Activated CD8-positive, alpha-beta memory T cell treated with anti-CD3 and anti-CD28 coated beads, Interleukin-2, amount 50 U/mL, for 24 hours (primary cell): ENCODE results near the gene TMEM183A.

Source experiments
- DNase-seq: peaks from one replicate; pipeline ENCODE4 v3.0.0-alpha.2; 2020; ENCODE audit errors: extremely low read depth

Gene TMEM183A

DNA sequence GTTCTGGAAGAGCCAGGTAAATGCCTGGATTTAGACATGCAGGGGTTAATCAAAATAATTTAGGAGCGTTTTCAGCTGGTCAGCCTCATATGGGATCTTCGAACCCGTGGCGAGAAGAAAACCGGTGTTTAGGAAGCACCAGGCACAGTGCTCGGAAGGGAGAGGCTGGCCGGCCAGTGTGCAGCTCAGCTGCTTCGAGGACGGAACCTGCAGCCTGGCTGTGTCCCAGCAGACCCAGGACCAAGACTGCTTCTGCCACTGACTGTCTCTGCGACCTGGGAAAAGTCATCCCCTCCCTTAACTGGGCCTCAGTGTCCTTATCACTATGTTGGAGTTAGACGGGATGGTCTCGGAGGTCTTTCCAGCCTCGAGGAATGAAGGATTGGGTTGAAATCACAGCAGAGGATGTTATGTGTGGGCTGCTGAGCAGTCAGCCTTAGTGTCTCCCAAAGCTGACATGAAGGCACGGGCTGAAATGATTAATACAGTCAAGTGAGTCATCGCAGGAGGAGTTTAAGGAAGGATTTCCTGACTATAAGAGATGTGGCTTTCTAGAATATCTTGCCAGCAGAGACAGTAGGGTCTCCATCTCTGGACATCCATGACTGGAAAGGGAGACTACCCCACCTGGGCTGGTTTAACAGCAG is 39.9 kb downstream of the TMEM183A start:
- DNase-seq = no peak

DNA sequence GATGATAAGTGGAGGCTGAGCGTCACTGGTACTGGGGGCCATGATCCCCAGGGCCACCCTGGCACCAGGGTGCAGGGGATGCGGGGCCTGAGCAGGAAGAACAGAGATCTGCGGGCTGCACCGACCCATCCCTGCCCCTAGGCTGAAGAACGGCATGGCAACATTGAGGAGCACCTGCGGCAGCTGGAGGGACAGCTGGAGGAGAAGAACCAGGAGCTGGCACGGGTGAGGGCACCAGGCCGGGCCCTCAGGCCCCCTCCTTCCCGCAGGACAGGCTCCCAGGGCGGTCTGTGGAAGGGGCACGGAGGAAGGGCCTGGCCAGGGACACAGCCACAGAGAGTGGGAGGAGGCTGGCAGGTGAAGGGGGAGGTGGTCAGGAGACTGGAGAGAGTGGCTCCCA is 40.9 kb downstream of the TMEM183A start:
- no peak for DNase-seq

DNA sequence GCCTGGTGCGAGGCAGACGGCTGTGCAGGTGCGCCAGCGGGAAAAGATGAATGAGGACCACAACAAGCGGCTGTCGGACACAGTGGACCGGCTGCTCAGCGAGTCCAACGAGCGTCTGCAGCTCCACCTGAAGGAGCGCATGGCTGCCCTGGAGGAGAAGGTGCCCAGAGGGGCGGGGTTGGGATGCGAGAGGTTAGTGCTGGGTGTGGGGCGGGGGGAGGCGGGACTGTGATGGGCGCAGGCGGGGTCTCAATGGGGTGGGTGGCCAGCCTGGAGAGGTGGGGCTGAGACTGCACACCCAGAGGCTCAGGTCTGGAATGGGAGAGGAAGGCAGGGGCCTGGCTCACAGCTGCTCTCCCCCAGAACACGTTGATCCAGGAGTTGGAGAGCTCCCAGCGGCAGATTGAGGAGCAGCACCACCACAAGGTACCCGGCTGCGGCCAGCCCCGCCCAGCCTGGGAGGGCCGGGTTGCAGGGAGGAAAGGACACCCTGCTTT is 41.4 kb downstream of the TMEM183A start:
- no peak for DNase-seq

DNA sequence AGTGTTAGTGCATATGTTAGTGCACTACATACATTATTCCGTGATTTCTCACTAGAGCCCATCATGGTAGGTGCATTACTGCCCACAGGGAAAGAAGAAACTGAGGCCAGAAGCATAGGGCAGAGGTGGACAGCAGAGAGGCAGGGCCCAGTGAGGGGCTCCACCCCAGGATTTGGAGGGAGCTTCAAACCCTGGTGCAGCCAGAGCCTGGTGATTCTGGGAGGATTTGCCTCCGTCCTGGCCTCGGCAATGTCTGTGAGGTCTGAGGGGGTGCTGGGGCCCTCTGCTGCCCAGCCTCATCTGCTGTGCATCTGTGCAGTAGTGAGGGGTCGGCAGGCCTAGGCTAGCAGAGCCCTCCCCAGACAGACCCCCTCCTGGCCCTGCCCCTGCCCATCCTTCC is 41.9 kb downstream of the TMEM183A start:
- no peak for DNase-seq

DNA sequence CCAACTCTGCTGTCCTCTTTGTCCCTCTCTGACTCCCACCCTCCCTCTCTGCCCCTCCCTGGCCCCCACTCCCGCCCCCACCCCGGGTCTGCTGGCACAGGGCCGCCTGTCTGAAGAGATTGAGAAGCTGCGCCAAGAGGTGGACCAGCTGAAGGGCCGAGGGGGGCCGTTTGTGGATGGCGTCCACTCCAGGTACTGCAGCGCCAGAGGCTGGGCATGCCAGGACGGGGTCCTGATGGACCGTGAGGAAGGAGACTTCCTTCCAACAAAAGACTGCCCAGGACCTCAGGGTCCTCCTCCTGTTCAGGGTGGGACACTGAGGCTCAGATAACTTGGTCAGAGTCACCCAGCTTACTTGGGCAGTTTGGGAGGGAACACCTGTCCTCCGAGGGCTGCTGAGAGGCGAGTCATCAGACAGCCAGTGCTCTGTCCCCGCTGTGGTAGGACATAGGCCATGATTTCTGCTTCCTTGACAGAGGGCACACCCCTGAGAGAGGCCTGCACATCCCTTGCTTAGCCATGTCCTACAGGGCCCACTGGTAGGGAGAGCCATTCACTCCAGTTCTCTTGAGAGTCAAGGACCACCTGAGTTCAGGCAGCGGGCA is 42.5 kb downstream of the TMEM183A start:
- no peak for DNase-seq

DNA sequence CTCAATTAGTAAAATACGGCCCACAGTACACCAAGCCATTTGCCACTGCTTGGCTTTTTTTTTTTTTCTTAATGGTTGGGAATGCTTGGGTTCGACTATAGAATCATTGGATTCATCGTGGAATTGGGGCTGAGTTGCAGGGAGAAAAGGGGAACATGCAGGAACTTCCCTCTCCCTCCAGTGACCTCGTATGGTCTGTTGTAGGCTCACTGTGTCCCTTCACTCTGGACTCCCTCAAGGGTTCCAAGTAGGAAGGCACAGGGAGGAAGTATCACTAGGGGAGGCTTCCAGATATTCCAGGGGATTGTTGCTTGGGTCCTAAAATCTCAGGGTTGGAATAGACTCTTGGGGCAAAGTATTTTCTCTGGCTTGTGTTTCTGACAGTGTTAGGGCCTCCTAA is 43.7 kb downstream of the TMEM183A start:
- DNase-seq = no peak

DNA sequence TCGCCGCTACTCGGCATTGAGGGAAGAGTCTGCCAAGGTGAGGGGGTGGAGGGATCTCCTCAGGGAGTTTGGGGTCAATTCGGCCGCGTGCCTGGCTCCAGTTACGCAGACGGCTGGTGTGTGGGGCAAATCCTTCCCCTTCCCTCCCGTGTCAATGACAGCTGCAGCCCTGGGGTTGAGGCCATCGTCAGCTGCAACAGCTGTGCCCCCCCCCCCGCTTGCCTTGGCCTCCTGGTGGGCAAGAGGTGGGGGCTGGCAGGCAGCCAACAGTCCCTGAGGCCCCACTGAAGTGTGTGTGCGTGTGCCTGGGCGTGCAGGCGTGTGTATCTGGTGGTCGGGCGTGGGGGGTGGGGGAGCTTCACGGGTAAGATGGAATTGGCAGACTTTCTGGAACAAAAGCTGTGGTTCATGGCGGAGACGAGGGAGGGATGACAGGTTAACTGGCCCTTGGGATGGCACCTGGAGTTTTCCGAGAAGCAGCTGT is 44.7 kb downstream of the TMEM183A start:
- no peak for DNase-seq

DNA sequence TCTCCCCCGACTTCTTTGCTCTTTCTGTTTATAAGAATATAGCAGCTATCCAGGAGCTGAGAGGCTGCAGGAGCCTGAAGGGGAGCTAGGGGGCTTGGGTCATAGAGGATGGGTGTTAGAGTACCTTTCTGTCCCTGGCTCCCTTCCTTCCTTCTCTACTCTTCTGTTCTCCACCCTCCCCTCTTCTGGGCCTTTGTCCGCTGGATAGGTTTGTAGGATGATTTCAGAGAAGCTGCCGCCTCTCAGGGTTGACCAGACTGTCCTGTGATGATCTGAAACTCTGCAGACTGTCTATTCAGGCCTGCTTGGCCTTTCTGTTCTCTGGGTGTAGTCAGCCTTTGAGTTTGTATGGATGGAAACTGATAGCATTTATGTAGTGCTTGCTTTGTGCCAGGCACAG is 45.4 kb downstream of the TMEM183A start:
- DNase-seq = no peak

DNA sequence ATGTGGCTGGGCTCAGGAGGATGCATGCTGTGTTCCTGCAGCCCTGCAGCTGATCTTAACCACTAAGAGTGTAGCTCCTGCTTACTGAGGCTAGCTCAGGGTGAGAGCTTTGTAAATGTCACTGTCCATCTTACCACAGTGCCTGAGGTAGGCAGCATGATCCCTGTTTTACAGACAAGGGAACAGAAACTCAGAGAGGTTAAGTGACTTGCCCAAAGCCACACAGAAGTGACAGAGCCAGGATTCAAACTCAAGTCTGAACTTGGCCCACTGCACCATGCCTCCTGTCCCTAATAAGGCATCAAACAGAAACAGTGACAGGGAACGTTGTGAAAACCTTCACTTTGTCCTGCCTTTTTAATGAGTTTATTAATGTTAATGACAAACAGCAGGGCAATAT is 47.0 kb downstream of the TMEM183A start:
- no peak for DNase-seq

DNA sequence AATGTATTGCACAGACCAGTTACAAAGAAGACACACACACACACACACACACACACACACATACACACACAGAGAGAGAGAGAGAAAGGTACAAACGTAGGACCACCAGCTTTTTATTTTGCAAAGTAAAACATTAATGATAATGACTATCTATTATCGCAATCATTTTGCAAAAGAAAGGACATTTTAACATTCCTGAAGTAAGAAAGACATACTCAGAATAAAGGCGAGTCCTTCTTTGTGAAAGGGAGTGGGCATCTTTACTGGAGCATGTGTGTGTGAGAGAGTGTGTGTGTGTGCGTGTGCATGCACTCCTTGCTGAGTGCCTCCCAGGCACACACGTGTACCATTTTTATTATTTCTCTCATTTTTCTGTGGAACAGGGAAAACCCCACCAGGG is 47.5 kb downstream of the TMEM183A start:
- DNase-seq = no peak

DNA sequence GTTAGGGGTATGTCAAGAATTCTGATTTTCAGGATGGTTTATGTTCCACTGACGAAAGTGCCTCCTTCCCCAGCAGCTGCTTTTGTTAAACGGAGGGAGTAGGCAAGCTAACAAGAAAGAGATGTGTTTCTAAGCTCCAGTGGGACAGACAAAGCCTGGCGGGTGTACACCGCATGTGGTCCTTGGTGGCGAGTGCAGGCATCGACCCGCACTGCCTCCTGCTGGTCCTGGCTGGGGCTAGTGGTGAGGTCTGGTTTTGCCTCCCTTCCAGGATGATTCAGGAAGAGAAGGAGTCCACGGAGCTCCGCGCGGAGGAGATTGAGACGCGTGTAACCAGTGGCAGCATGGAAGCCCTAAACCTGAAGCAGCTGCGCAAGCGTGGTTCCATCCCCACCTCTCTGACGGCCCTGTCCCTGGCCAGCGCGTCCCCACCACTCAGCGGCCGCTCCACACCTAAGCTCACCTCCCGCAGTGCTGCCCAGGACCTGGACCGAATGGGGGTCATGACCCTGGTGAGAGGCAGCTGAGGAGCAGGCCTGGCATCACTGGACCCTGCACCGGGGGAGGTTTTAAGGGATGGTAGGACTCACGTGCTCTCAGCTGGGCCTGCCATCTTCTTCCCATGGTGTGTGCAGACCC is 48.1 kb downstream of the TMEM183A start:
- DNase-seq = no peak

DNA sequence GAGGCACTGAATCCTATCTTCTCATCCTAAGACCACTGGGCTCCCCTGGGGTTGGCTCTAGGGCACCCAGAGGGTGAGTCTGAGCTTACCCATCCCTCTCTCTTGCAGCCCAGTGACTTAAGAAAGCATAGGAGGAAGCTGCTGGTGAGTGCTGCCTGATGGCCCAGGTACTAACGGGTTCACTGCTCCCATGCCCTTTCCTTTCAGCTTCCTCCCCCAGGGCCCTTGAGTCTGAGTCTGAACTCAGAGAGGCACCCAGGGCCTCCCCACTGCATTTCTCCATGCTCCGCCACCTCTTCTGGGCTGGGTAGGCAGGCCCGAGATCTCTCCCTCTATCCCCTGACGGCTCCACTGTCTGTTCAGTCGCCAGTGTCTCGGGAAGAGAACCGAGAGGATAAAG is 48.8 kb downstream of the TMEM183A start:
- DNase-seq = no peak

DNA sequence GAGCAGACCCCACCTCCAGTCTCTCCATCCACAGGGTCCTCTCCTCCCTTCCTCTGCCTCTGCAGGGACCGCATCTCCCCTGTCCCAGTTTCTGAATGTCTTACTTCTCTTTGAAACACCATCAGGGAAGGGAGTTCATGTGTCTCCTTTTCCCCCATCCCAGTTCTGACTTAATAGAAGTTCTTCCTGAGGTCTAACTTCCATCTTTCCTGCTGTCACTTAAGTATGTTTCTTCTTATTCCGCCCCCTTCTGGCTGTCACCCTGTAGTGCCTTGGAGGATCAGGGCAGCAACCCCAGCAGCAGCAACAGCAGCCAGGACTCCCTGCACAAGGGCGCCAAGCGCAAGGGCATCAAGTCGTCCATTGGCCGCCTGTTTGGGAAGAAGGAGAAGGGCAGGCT is 49.3 kb downstream of the TMEM183A start:
- DNase-seq = no peak

DNA sequence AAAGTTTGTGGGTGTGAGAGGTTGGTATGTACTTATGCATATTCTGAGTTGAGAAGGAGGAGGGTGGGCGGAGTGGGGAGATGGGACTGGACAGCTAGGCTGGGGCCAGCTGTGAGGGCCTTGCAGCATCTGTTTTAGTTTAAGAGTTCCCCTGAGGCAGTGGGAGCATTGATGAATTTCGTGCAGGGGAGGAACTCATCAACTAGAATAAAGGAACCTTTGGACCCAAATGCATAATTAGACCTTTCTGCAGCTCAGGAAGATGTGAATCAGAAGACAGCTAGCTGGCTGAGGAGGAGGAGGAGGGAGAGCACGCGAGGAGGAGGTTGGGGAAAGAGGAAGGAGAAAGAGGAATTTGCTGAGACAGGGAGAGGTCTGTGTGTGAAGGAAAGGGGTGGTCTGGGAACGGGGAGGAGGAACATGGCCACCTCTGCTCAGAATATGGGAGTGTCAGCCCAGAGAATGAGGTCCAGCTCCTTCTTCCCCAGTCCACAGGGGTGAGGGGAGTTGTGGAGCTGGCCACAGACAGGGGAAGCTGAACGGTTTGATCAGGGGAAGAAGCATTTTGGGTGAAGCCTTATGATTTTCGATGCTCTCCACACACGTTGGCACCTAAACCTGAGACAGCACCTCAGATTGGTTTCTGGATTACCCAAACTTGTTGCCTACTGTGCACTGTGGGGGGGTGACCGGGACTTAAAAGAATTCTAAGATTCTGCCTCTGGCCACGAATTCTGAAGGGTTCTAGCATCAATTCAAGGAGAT is 50.9 kb downstream of the TMEM183A start:
- DNase-seq = no peak

DNA sequence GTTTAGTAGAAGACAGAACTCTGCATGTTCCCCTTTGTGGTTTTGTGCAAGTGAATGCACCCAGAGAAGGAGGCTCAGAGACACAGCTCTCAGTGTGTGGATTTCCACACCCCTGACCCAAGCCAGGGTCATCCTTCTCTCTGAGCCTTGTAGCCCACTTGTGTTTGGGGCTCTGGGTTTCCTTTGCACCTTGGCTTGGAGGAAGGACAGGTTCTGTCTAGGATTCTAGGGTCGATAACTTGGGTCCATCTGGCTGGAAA is 51.4 kb downstream of the TMEM183A start:
- no peak for DNase-seq

DNA sequence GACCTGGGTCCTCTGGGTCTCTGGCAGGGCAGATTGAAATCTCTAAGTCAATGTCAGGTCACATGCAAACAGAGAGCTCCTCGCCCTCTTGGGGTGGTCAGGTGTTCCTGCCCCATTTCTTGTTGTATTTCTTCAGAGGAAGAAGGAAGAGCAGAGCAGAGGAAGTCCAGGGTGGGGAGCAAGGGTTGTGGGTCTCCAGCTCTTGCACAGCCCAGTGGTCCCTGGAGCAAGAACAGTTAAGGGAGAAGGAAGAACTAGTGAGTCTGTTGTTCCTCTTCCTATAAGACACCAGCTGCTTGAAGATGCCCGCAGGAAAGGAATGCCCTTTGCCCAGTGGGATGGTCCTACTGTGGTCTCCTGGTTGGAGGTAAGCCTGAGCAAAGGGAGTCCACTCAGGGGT is 52.3 kb downstream of the TMEM183A start:
- no peak for DNase-seq

DNA sequence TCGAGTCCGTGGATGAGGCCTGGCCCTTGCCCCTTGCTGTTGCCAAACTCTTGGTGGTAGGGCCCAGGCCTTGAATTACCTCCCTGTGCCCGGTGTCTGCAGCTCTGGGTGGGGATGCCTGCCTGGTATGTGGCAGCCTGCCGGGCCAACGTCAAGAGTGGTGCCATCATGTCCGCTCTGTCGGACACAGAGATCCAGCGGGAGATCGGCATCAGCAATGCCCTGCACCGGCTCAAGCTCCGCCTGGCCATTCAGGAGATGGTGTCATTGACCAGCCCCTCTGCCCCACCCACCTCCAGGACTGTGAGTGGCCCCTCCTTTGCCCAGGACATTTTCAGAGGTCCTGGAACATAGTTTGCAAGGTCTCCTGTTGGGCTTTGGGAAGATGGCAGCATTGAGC is 52.9 kb downstream of the TMEM183A start:
- no peak for DNase-seq

DNA sequence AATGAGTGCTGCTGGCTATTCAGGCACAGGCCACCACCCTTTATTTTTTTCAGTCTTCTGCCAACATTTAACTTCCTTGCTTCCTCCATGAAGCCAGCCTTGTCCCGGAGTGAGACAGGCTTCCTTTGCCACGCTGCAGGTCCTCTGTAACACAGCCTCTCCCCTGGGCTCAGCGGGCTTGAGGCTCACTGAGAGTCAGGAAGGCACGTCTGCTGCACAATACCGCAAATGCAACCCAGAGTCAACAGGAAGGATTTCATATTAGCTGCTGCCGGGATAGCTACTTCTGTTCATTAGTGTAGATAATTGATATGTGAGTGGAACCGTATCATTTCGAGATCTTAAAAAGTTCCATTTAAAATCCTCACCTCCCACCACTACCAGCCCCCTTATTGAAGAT is 56.1 kb downstream of the TMEM183A start:
- DNase-seq = no peak

DNA sequence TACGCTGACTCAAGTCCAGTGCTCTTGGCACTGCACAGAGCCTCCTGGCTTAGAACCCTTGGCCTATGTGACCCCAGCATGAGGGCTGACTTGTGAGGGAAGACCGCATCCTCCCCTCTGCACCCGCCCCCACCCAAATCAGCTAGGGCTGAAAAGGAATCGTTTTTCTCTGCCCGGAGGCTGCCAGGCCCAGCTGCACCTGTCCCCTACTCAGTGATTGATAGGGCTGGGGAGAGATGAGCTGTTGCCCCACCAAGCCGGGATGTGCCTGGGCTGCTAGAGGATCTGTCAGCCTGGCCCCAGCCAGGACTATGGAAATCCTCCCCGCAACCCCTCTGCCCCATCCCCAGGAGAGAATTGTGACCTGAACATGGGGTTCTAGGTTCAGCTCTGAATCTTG is 58.0 kb downstream of the TMEM183A start:
- DNase-seq = no peak

DNA sequence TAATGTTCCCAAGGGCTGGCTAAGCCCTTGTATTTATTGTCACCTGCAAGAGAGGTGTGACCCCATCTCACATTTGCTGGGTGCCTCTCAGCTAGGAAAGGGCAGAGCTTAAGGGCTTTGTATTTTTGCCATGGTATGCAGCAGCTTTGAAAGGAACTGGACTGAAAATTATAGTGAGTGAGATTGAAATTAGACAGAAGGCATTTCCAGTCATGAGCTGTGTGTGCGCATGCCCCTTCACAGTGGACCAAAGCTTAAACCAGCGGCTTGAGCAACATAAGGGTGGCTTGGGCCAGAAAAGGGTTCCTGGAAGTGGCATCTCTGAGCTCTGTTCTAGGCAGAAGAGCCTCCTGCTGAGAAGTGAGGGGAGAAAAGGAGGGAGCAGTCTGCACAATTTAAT is 58.8 kb downstream of the TMEM183A start:
- DNase-seq = no peak

DNA sequence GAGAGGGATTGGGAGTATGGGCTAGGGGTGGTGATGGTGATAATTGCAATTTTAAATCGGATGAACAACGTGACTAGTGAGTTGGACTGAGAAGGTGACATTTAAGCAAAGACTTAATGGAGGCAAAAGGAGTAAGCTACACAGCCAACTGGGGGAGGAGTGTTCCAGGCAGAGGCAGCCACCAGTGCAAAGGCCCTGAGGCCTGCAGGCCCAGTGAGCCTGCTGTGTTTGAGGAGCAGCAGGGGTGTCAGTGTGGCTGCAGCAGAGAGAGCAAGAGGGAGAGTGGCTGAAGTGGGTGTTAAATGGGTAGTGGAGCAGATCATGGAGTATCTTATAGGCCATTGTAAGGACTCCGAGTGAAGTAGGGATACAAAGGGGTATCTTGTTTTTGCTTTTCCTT is 59.8 kb downstream of the TMEM183A start:
- no peak for DNase-seq

DNA sequence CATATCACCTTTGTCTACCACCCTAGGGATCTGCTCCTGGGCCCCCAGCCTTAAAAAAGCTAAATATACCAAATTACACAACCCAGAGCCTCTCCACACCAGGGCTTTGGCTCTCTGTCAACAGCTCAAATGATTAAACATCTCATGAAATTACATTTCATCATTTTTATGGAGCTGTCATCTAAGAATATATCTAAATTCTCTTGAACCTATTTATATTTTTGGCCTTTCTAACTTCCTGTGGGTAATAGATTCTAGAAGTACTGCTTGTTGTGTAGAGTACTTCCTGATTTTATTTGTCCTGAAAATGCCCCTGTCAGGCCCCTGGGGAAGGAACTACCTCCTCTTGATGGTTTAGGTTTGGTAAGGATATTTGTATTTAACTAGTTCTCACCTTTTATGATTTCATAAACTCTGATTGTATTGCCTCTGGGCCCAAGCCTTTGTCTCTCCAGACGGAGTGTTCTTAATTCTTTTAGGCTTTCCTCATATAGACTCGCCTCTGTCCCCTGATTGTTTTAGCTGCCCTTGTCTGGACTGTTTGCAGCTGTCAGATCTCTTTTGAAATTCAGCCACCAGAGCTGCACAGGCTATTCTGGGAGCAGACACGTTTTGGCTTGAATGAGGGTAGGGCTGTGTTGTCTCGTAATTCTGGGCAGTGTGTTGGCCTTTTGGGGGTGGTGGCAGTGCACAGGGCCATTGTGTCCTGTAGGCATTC is 62.0 kb downstream of the TMEM183A start:
- DNase-seq = no peak
